ENCODE data around the gene MEG3.

- no peak for TF ChIP-seq EZH2 (IDR thresholded peaks at IDR 0.05; ENCODE audit: borderline replicate concordance, low read depth, low read length, severe bottlenecking)
- no peak for TF ChIP-seq POLR2A (IDR thresholded peaks at IDR 0.05; ENCODE audit: low read depth, low read length)
- TF ChIP-seq CTCF (IDR thresholded peaks at IDR 0.05; ENCODE audit: extremely low read depth in 1 of 2, insufficient read depth in 1 of 2, low read depth in 1 of 2, low read length in 2 of 2): no peak
- TF ChIP-seq POLR2AphosphoS5 (IDR thresholded peaks at IDR 0.05; ENCODE audit: insufficient read depth, low read depth, low read length): no peak
- TF ChIP-seq GATA2 (IDR thresholded peaks at IDR 0.05; ENCODE audit: insufficient read depth, insufficient read length, low read depth, low read length): no peak
Measured at GRCh38 chr14:100879194-100879593, 53.3 kb downstream of the MEG3 start.
